ENCODE measurements around the gene ZFAND2A.
"Not testable (repeated sequence)": the region's sequence is repeated elsewhere in the genome, so short reads cannot be mapped to it uniquely, and the experiment has no call there.

Gene ZFAND2A

GRCh38 chr7:1159891-1160669 lies at the start of gene ZFAND2A:
TSS of gene ZFAND2A (minus strand) at chr7:1160196. CDS start at chr7:1158212, 1,984 bp downstream.
- no peak for TF ChIP-seq CTCF (conservative IDR thresholded peaks at IDR 0.05; ENCODE audit: control insufficient read depth, insufficient read depth, low read depth, low read length)
- H3K4me3 ChIP-seq (ENCODE audit: control insufficient read depth, low read depth, low read length) = peak within 1 kb of the TSS; percentile 96
- DNase-seq (ENCODE audit: low read depth) = peak; percentile 94

- no peak for DNase-seq (ENCODE audit: low read depth)
- TF ChIP-seq CTCF (conservative IDR thresholded peaks at IDR 0.05; ENCODE audit: control insufficient read depth, insufficient read depth, low read depth, low read length) = no peak
- H3K4me3 ChIP-seq (ENCODE audit: control insufficient read depth, low read depth, low read length) = no peak overlapping the region
Observed at GRCh38 chr7:1209097-1209496, 49.1 kb upstream of the ZFAND2A start.

- not testable (repeated sequence) for H3K4me3 ChIP-seq (ENCODE audit: control insufficient read depth, low read depth, low read length); DNase-seq (ENCODE audit: low read depth)
Observed at GRCh38 chr7:1205742-1206141, 45.7 kb upstream of the ZFAND2A start.

- no peak overlapping the region for H3K4me3 ChIP-seq (ENCODE audit: control insufficient read depth, low read depth, low read length)
- no peak for TF ChIP-seq CTCF (conservative IDR thresholded peaks at IDR 0.05; ENCODE audit: control insufficient read depth, insufficient read depth, low read depth, low read length)
- DNase-seq (ENCODE audit: low read depth) = no peak
Observed at GRCh38 chr7:1204460-1205140, 44.6 kb upstream of the ZFAND2A start.

- H3K4me3 ChIP-seq (ENCODE audit: control insufficient read depth, low read depth, low read length); DNase-seq (ENCODE audit: low read depth): not testable (repeated sequence)
Observed at GRCh38 chr7:1202914-1203313, 42.9 kb upstream of the ZFAND2A start.

GRCh38 chr7:1201916-1202315 lies 41.9 kb upstream of the ZFAND2A start:
- no peak for DNase-seq (ENCODE audit: low read depth)
- TF ChIP-seq CTCF (conservative IDR thresholded peaks at IDR 0.05; ENCODE audit: control insufficient read depth, insufficient read depth, low read depth, low read length) = no peak
- no peak overlapping the region for H3K4me3 ChIP-seq (ENCODE audit: control insufficient read depth, low read depth, low read length)

GRCh38 chr7:1200045-1200444 lies 40.0 kb upstream of the ZFAND2A start:
- no peak for TF ChIP-seq CTCF (conservative IDR thresholded peaks at IDR 0.05; ENCODE audit: control insufficient read depth, insufficient read depth, low read depth, low read length)
- peak; percentile 28 for DNase-seq (ENCODE audit: low read depth)
- H3K4me3 ChIP-seq (ENCODE audit: control insufficient read depth, low read depth, low read length) = no peak overlapping the region
